ENCODE measurements around the gene CPLX3. TPM values are rescaled to one million over a fixed set of nuclear protein-coding genes. Genes with fewer than 3 reads are reported as not detected.

Gene CPLX3
- total RNA-seq, 2 donors from 2014 or later = not detected

GRCh38 chr15:74812533-74812932 lies 13.9 kb upstream of the CPLX3 start, which contains the start of gene LMAN1L:
Gene LMAN1L, plus strand, starts transcription at chr15:74812835. Its CDS starts 20 bp downstream, at chr15:74812855.
- no peak for DNase-seq
- no peak for TF ChIP-seq CTCF (conservative IDR thresholded peaks at IDR 0.05)
- peaks cover 2% of the 10 kb centered on the region for H3K27me3 Mint-ChIP-seq (ENCODE audit: insufficient read depth)
- H3K9me3 Mint-ChIP-seq = no peaks in the 10 kb centered on the region
- Histone ChIP-seq H3K27me3 (ENCODE audit: control insufficient read depth, insufficient read depth, low read length, poor library complexity, severe bottlenecking) (no peaks in the 10 kb centered on the region), H3K4me1 (ENCODE audit: control insufficient read depth, insufficient read depth, low read length) (no peaks in the 10 kb centered on the region), H3K9ac (ENCODE audit: extremely low read depth, low read length, poor library complexity, severe bottlenecking) (no peak within 1 kb of the TSS), H3K9me3 (ENCODE audit: control insufficient read depth, low read length) (no peaks in the 10 kb centered on the region), H3K4me3 (ENCODE audit: low read length) (no peak within 1 kb of the TSS), H3K27ac (ENCODE audit: low read depth, low read length) (no peak within 1 kb of the TSS), H3K36me3 (ENCODE audit: control insufficient read depth, insufficient read depth, low read length) (no peaks in the 10 kb centered on the region)
- no peak within 1 kb of the TSS for H3K4me3 Mint-ChIP-seq
- WGBS, 2 experiments (ENCODE audit: insufficient coverage in 1 of 2, insufficient read length in 1 of 2) = 84 to 91% methylated on average over 7 to 12 of the region's 12 CpGs
- no peaks in the 10 kb centered on the region for H3K36me3 Mint-ChIP-seq (ENCODE audit: low read depth)
- no peak within 1 kb of the TSS for H3K27ac Mint-ChIP-seq
- H3K4me1 Mint-ChIP-seq = peaks cover 11% of the 10 kb centered on the region

- Histone ChIP-seq H3K9me3 (ENCODE audit: control insufficient read depth, low read length) (no peaks in the 10 kb centered on the region), H3K36me3 (ENCODE audit: control insufficient read depth, insufficient read depth, low read length) (no peaks in the 10 kb centered on the region), H3K4me3 (ENCODE audit: low read length) (no peak overlapping the region), H3K27me3 (ENCODE audit: control insufficient read depth, insufficient read depth, low read length, poor library complexity, severe bottlenecking) (no peaks in the 10 kb centered on the region), H3K27ac (ENCODE audit: low read depth, low read length) (no peak overlapping the region), H3K9ac (ENCODE audit: extremely low read depth, low read length, poor library complexity, severe bottlenecking) (no peak overlapping the region), H3K4me1 (ENCODE audit: control insufficient read depth, insufficient read depth, low read length) (no peaks in the 10 kb centered on the region)
- 88 to 89% methylated on average over 6 to 10 of the region's 10 CpGs for WGBS, 2 experiments (ENCODE audit: insufficient coverage in 1 of 2, insufficient read length in 1 of 2)
- Mint-ChIP-seq H3K27me3 (ENCODE audit: insufficient read depth) (peaks cover 2% of the 10 kb centered on the region), H3K36me3 (ENCODE audit: low read depth) (no peaks in the 10 kb centered on the region), H3K4me3 (no peak overlapping the region), H3K9me3 (no peaks in the 10 kb centered on the region), H3K27ac (no peak overlapping the region), H3K4me1 (peaks cover 7% of the 10 kb centered on the region)
- DNase-seq = no peak
- TF ChIP-seq CTCF (conservative IDR thresholded peaks at IDR 0.05) = no peak
Measured at GRCh38 chr15:74815121-74815934, 11.1 kb upstream of the CPLX3 start.

GRCh38 chr15:74815961-74816360 lies 10.5 kb upstream of the CPLX3 start:
- Mint-ChIP-seq H3K27ac (no peak overlapping the region), H3K4me3 (no peak overlapping the region), H3K9me3 (no peaks in the 10 kb centered on the region), H3K4me1 (peaks cover 7% of the 10 kb centered on the region), H3K36me3 (ENCODE audit: low read depth) (no peaks in the 10 kb centered on the region), H3K27me3 (ENCODE audit: insufficient read depth) (peaks cover 2% of the 10 kb centered on the region)
- no peak overlapping the region for H3K9ac ChIP-seq (ENCODE audit: extremely low read depth, low read length, poor library complexity, severe bottlenecking)
- no peaks in the 10 kb centered on the region for H3K27me3 ChIP-seq (ENCODE audit: control insufficient read depth, insufficient read depth, low read length, poor library complexity, severe bottlenecking)
- H3K9me3 ChIP-seq (ENCODE audit: control insufficient read depth, low read length) = no peaks in the 10 kb centered on the region
- H3K4me3 ChIP-seq (ENCODE audit: low read length) = no peak overlapping the region
- no peaks in the 10 kb centered on the region for H3K36me3 ChIP-seq (ENCODE audit: control insufficient read depth, insufficient read depth, low read length)
- WGBS, 2 experiments (ENCODE audit: insufficient coverage in 1 of 2, insufficient read length in 1 of 2) = 91 to 94% methylated on average over 6 to 15 of the region's 15 CpGs
- peaks cover 5% of the 10 kb centered on the region for H3K4me1 ChIP-seq (ENCODE audit: control insufficient read depth, insufficient read depth, low read length)
- no peak for TF ChIP-seq CTCF (conservative IDR thresholded peaks at IDR 0.05)
- H3K27ac ChIP-seq (ENCODE audit: low read depth, low read length) = no peak overlapping the region
- DNase-seq = no peak

All from endodermal cell (in vitro differentiated cells).